K562 (cell line): ENCODE data around the gene NKX6-2. TPM values are rescaled to one million over a fixed set of nuclear protein-coding genes. Genes with fewer than 3 reads are reported as not detected.

Experiments used
- BCL6 ChIP-seq: fragments of 250-450 bp; sonication (Bioruptor Pico); IDR thresholded peaks from 2 replicates; pipeline ENCODE4 v1.4.0; 2020
- CTCFL ChIP-seq: IDR thresholded peaks from 2 replicates; pipeline ENCODE4 v1.6.1; 2011; ENCODE audit warnings: borderline replicate concordance, low read depth, mild to moderate bottlenecking, moderate library complexity, low read length; ENCODE audit not compliant: insufficient read depth, poor library complexity, severe bottlenecking
- DACH1 ChIP-seq: fragments of 450-650 bp; IDR thresholded peaks from 2 replicates; pipeline ENCODE4 v1.6.1; 2018; ENCODE audit not compliant: partially characterized antibody
- ELF2 ChIP-seq: fragments of 250-450 bp; sonication (Bioruptor Pico); IDR thresholded peaks from 2 replicates; pipeline ENCODE4 v1.5.0; 2021; ENCODE audit warnings: mild to moderate bottlenecking
- EP400 ChIP-seq: fragments of 450-650 bp; IDR thresholded peaks from 2 replicates; pipeline ENCODE4 v1.6.1; 2017; ENCODE audit warnings: antibody characterized with exemption, mild to moderate bottlenecking, moderate library complexity
- HNRNPUL1 ChIP-seq: fragments of 200-400 bp; formaldehyde crosslinking; IDR thresholded peaks from 2 replicates; pipeline ENCODE4 v1.6.1; 2017; ENCODE audit warnings: low read length
- polyA plus RNA-seq, 8 experiments: library from polyadenylated mRNA; depleted of rRNA in 4 of 8; stranded (reverse) in 5 of 8; unstranded in 3 of 8; fragments of >200 nt; fragmentation: Nextera tagmentation in 2 of 8; fragmentation: Illumina TruSeq in 1 of 8; extraction: Ambion mirVana in 2 of 8; extraction: Trizol in 1 of 8; gene quantifications; 2 replicates each; pipeline versions ENCODE4 v1.2.1 to v1.2.3, GENCODE V29; 2011 to 2014; ENCODE audit warnings: inconsistent platforms in 1 of 8, missing spikeins in 1 of 8
- total RNA-seq, 7 experiments: library from RNA; depleted of rRNA in 6 of 7; stranded (reverse); fragments of >200 nt in 6 of 7; fragmentation: Illumina TruSeq in 2 of 7; extraction: Trizol in 2 of 7; gene quantifications; 2 replicates each; pipeline versions ENCODE4 v1.2.1 to v1.2.3, GENCODE V29; 2011 to 2021; ENCODE audit warnings: low replicate concordance in 1 of 7
- TF ChIP-seq, protein P1 (sequence below): sonication (generic); formaldehyde crosslinking; IDR thresholded peaks from 2 replicates; pipeline ENCODE4 v1.9.0; 2022; ENCODE audit warnings: mild to moderate bottlenecking, missing genetic modification reagents
- TF ChIP-seq, protein P2 (sequence below): IDR thresholded peaks from 3 replicates; pipeline ENCODE4 v1.6.1; 2011; ENCODE audit warnings: borderline replicate concordance, mild to moderate bottlenecking; ENCODE audit not compliant: insufficient read length, insufficient read depth
- TF ChIP-seq, protein P3 (sequence below): sonication (generic); formaldehyde crosslinking; IDR thresholded peaks from 2 replicates; pipeline ENCODE4 v1.8.0; 2023; ENCODE audit warnings: missing genetic modification reagents, mild to moderate bottlenecking, borderline replicate concordance

The NKX6-2 gene
- total and polyA plus RNA-seq, 9 of the 15 experiments (the other 6 are each of a cell fraction or from before 2014, with no cell fraction given) = 1.0 to 1.6 TPM; not detected in 7

GRCh38 chr10:132816718-132817117, 30.8 kb upstream of the NKX6-2 start (continued):
- TF ChIP-seq, protein P1, sequence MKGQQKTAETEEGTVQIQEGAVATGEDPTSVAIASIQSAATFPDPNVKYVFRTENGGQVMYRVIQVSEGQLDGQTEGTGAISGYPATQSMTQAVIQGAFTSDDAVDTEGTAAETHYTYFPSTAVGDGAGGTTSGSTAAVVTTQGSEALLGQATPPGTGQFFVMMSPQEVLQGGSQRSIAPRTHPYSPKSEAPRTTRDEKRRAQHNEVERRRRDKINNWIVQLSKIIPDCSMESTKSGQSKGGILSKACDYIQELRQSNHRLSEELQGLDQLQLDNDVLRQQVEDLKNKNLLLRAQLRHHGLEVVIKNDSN (CRISPR knock-in tag) = no peak
- no peak for TF ChIP-seq EP400
- no peak for TF ChIP-seq BCL6 (CRISPR knock-in tag)
- TF ChIP-seq, protein P2, sequence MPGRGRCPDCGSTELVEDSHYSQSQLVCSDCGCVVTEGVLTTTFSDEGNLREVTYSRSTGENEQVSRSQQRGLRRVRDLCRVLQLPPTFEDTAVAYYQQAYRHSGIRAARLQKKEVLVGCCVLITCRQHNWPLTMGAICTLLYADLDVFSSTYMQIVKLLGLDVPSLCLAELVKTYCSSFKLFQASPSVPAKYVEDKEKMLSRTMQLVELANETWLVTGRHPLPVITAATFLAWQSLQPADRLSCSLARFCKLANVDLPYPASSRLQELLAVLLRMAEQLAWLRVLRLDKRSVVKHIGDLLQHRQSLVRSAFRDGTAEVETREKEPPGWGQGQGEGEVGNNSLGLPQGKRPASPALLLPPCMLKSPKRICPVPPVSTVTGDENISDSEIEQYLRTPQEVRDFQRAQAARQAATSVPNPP = no peak
- no peak for TF ChIP-seq DACH1
- TF ChIP-seq ELF2 (CRISPR knock-in tag) = no peak
- no peak for TF ChIP-seq HNRNPUL1
- no peak for TF ChIP-seq CTCFL
- TF ChIP-seq, protein P3, sequence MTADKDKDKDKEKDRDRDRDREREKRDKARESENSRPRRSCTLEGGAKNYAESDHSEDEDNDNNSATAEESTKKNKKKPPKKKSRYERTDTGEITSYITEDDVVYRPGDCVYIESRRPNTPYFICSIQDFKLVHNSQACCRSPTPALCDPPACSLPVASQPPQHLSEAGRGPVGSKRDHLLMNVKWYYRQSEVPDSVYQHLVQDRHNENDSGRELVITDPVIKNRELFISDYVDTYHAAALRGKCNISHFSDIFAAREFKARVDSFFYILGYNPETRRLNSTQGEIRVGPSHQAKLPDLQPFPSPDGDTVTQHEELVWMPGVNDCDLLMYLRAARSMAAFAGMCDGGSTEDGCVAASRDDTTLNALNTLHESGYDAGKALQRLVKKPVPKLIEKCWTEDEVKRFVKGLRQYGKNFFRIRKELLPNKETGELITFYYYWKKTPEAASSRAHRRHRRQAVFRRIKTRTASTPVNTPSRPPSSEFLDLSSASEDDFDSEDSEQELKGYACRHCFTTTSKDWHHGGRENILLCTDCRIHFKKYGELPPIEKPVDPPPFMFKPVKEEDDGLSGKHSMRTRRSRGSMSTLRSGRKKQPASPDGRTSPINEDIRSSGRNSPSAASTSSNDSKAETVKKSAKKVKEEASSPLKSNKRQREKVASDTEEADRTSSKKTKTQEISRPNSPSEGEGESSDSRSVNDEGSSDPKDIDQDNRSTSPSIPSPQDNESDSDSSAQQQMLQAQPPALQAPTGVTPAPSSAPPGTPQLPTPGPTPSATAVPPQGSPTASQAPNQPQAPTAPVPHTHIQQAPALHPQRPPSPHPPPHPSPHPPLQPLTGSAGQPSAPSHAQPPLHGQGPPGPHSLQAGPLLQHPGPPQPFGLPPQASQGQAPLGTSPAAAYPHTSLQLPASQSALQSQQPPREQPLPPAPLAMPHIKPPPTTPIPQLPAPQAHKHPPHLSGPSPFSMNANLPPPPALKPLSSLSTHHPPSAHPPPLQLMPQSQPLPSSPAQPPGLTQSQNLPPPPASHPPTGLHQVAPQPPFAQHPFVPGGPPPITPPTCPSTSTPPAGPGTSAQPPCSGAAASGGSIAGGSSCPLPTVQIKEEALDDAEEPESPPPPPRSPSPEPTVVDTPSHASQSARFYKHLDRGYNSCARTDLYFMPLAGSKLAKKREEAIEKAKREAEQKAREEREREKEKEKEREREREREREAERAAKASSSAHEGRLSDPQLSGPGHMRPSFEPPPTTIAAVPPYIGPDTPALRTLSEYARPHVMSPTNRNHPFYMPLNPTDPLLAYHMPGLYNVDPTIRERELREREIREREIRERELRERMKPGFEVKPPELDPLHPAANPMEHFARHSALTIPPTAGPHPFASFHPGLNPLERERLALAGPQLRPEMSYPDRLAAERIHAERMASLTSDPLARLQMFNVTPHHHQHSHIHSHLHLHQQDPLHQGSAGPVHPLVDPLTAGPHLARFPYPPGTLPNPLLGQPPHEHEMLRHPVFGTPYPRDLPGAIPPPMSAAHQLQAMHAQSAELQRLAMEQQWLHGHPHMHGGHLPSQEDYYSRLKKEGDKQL = no peak
